ENCODE data around the gene GPHN. TPM values are rescaled to one million over a fixed set of nuclear protein-coding genes. Genes with fewer than 3 reads are reported as not detected.
A peak's percentile ranks its signal among the peaks of the same experiment; 100 is the strongest.
"Not testable (repeated sequence)": the region's sequence is repeated elsewhere in the genome, so short reads cannot be mapped to it uniquely, and the experiment has no call there.

The GPHN gene
- total RNA-seq, 6 experiments from 2014 or later = 21.2 to 81.7 (median 40.2) TPM

DNA sequence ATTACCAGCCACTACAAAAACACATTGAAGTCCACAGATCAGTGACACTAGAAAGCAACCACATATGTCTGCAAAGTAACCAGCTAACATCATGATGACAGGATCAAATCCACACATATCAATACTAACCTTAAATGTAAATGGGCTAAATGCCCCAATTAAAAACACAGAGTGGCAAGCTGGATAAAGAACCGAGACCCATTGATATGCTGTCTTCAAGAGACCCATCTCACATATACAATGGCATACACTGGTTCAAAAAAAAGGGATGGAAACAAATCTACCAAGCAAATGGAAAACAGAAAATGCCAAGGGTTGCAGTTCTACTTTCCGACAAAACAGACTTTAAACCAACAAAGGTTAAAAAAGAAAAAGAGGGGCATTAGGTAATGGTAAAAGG, 307.7 kb downstream of the GPHN start:
- DNase-seq (no peak), ATAC-seq (no peak)
- H3K27ac ChIP-seq = no peak overlapping the region
- no peaks in the 10 kb centered on the region for H3K9me3 ChIP-seq
- H3K27me3 ChIP-seq = no peaks in the 10 kb centered on the region
- H3K4me1 ChIP-seq = no peaks in the 10 kb centered on the region
- TF ChIP-seq POLR2A (IDR thresholded peaks at IDR 0.05) = no peak
- TF ChIP-seq, protein P1, sequence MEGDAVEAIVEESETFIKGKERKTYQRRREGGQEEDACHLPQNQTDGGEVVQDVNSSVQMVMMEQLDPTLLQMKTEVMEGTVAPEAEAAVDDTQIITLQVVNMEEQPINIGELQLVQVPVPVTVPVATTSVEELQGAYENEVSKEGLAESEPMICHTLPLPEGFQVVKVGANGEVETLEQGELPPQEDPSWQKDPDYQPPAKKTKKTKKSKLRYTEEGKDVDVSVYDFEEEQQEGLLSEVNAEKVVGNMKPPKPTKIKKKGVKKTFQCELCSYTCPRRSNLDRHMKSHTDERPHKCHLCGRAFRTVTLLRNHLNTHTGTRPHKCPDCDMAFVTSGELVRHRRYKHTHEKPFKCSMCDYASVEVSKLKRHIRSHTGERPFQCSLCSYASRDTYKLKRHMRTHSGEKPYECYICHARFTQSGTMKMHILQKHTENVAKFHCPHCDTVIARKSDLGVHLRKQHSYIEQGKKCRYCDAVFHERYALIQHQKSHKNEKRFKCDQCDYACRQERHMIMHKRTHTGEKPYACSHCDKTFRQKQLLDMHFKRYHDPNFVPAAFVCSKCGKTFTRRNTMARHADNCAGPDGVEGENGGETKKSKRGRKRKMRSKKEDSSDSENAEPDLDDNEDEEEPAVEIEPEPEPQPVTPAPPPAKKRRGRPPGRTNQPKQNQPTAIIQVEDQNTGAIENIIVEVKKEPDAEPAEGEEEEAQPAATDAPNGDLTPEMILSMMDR (IDR thresholded peaks at IDR 0.05) = no peak
- H3K4me3 ChIP-seq = no peak overlapping the region
- no peaks in the 10 kb centered on the region for H3K36me3 ChIP-seq
- 100% methylated on average over 2 of the region's 2 CpGs for WGBS (ENCODE audit: insufficient coverage, low coverage, low lambda C conversion rate, missing lambda C conversion rate)
- intact Hi-C loops (cut with DNase I) = no loop called here

DNA sequence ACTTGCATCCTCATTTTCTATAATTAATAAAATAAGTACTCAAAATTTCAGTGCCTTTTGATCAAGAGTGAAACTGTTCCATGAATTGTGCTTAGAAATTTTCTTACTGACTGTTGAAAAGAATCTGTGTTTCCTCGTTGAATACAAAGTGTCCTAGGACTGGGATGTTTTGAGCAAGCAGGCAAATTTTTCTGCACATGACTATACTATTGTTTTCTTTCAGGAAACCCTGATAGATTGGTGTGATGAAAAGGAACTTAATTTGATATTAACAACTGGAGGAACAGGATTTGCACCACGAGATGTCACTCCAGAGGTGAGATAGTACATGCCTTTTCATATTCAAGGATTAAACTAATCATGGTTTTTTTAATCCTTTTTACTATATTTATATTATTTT, 316.3 kb downstream of the GPHN start:
- no peak for DNase-seq
- ATAC-seq = peak; percentile 30 to 67 (median 42)
- no peak overlapping the region for H3K27ac ChIP-seq
- TF ChIP-seq POLR2A (IDR thresholded peaks at IDR 0.05) = no peak
- TF ChIP-seq, protein P1 (IDR thresholded peaks at IDR 0.05) = no peak
- 58% methylated on average over 2 of the region's 2 CpGs for WGBS (ENCODE audit: insufficient coverage, low coverage, low lambda C conversion rate, missing lambda C conversion rate)
- intact Hi-C loops (cut with DNase I) = no loop called here
- H3K4me1 ChIP-seq = no peaks in the 10 kb centered on the region
- H3K4me3 ChIP-seq = no peak overlapping the region
- no peaks in the 10 kb centered on the region for H3K27me3 ChIP-seq
- no peaks in the 10 kb centered on the region for H3K36me3 ChIP-seq
- no peaks in the 10 kb centered on the region for H3K9me3 ChIP-seq

DNA sequence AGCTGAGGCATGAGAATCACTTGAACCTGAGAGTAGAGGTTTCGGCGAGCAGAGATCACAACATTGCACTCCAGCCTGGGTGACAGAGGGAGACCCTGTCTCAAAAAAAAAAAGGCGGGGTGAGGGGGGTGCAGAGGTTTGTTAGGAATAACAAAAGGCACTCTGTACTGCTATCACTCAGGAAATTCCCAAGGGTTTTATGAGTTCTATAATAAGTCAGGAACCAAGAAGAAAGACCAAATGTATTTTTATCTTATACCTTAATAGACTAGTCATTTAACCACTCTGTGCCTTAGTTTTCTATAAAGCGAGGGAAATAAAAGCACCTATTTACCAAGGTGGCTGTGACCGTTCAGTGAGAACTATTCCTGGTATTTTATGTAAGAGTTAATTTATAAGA, 319.2 kb downstream of the GPHN start:
- WGBS (ENCODE audit: insufficient coverage, low coverage, low lambda C conversion rate, missing lambda C conversion rate) = 100% methylated on average over 5 of the region's 5 CpGs
- Histone ChIP-seq H3K36me3 (no peaks in the 10 kb centered on the region), H3K4me1 (peaks cover 0 to 11% (median 0%) of the 10 kb centered on the region in 4 donors)

DNA sequence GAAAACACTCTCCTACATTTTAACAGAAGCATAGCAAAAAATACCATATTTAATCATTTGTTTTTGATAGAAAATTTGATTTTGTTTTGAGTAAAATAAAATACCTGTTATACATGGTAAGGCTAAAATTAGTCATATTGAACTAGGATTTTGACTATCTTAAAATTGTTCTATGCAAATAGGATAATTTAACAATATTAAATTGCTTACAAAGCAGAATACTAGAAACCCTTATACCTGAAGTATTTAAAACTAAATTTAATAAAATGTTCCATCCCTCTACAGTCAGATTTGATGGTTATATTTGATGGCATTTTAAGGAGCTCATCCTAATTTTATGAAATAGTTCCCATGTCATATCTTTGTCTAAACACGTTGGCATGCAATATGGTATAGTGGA, 323.2 kb downstream of the GPHN start:
- H3K36me3 ChIP-seq = no peaks in the 10 kb centered on the region
- H3K4me1 ChIP-seq = peaks cover 0 to 11% (median 0%) of the 10 kb centered on the region in 4 donors
- H3K27me3 ChIP-seq = no peaks in the 10 kb centered on the region
- TF ChIP-seq POLR2A (IDR thresholded peaks at IDR 0.05) = no peak
- TF ChIP-seq, protein P1 (IDR thresholded peaks at IDR 0.05) = no peak
- H3K4me3 ChIP-seq = no peak overlapping the region
- WGBS (ENCODE audit: insufficient coverage, low coverage, low lambda C conversion rate, missing lambda C conversion rate) = 100% methylated on average over 1 of the region's 1 CpG
- H3K27ac ChIP-seq = no peak overlapping the region
- no peak for DNase-seq
- no peak for ATAC-seq
- H3K9me3 ChIP-seq = no peaks in the 10 kb centered on the region
- intact Hi-C loops (cut with DNase I) = no loop called here

More for the DNA sequence above, 319.2 kb downstream of the GPHN start:
- H3K4me3 ChIP-seq = no peak overlapping the region
- H3K27ac ChIP-seq = no peak overlapping the region
- no peak for DNase-seq
- no peaks in the 10 kb centered on the region for H3K27me3 ChIP-seq
- no peaks in the 10 kb centered on the region for H3K9me3 ChIP-seq
- intact Hi-C loops (cut with DNase I) = no loop called here
- no peak for TF ChIP-seq POLR2A (IDR thresholded peaks at IDR 0.05)
- TF ChIP-seq, protein P1 (IDR thresholded peaks at IDR 0.05) = no peak
- ATAC-seq = no peak

DNA sequence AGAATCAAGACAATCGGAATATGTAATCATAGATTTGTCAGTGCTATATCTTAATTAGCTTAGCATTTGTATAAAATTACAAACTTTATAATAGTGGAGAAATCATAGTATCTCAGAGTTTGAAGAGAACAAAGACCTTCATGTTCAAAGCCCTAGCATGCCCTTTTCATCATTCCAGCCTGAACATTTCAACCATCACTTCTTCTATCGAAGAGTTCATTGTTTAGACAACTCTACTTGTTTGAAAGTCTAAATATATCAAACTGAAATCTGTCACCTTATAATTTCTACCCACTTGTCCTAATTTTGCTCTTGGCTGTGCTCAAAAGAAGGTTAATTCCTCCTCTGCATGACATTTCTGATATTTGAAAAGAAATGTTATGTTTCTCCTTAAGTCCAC, 325.9 kb downstream of the GPHN start:
- DNase-seq = no peak
- H3K4me1 ChIP-seq = peaks cover 0 to 11% (median 0%) of the 10 kb centered on the region in 4 donors
- H3K27me3 ChIP-seq = no peaks in the 10 kb centered on the region
- H3K36me3 ChIP-seq = no peaks in the 10 kb centered on the region
- no peak overlapping the region for H3K27ac ChIP-seq
- H3K4me3 ChIP-seq = no peak overlapping the region
- 88% methylated on average over 2 of the region's 2 CpGs for WGBS (ENCODE audit: insufficient coverage, low coverage, low lambda C conversion rate, missing lambda C conversion rate)
- no peaks in the 10 kb centered on the region for H3K9me3 ChIP-seq
- no peak for TF ChIP-seq POLR2A (IDR thresholded peaks at IDR 0.05)
- TF ChIP-seq, protein P1 (IDR thresholded peaks at IDR 0.05) = no peak
- intact Hi-C loops (cut with DNase I) = no loop called here
- ATAC-seq = no peak

DNA sequence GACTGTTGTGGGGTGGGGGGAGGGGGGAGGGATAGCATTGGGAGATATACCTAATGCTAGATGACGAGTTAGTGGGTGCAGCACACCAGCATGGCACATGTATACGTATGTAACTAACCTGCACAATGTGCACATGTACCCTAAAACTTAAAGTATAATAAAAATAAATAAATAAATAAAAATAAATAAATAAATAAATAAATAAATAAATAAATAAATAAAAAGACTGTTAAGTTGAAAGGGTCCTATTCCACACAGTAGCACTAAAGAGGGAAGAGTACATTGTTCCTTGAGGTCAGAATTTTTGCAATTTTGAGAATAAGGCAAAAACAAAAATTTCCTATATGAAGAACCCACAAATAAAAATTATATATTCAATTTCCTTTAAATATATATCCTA, 329.5 kb downstream of the GPHN start:
- H3K27ac ChIP-seq; H3K9me3 ChIP-seq; ATAC-seq; H3K4me3 ChIP-seq; intact Hi-C loops (cut with DNase I); DNase-seq; H3K27me3 ChIP-seq; H3K36me3 ChIP-seq; H3K4me1 ChIP-seq: not testable (repeated sequence)
- WGBS (ENCODE audit: insufficient coverage, low coverage, low lambda C conversion rate, missing lambda C conversion rate) = no CpG with 5 or more reads among the region's 2 CpGs

All from right lobe of liver (tissue), 6 donors.